Neuronal stem cell (in vitro differentiated cells): Measurements from ENCODE around the gene TPI1.

Experiments used
- DNase-seq: peaks from one replicate; pipeline ENCODE4 v3.0.0-alpha.2; 2013; ENCODE audit warnings: low spot score
- H2AFZ ChIP-seq: one replicate; pipeline ENCODE4 v1.6.1; 2013; ENCODE audit warnings: mild to moderate bottlenecking, low read length, inconsistent platforms
- H2AK5ac ChIP-seq: 2 replicates; pipeline ENCODE4 v1.6.1; 2013; ENCODE audit warnings: low read depth, mild to moderate bottlenecking, inconsistent platforms, low read length, moderate library complexity, mixed read lengths
- H2BK120ac ChIP-seq: 2 replicates; pipeline ENCODE4 v1.6.1; 2013; ENCODE audit warnings: low read depth, mild to moderate bottlenecking, inconsistent platforms, low read length, moderate library complexity, mixed read lengths
- H2BK12ac ChIP-seq: one replicate; pipeline ENCODE4 v1.6.1; 2013; ENCODE audit warnings: low read length, inconsistent platforms
- H2BK15ac ChIP-seq: 2 replicates; pipeline ENCODE4 v1.6.1; 2013; ENCODE audit warnings: mild to moderate bottlenecking, low read length, inconsistent platforms, mixed read lengths
- H2BK5ac ChIP-seq: one replicate; pipeline ENCODE4 v1.6.1; 2013; ENCODE audit warnings: inconsistent platforms, mild to moderate bottlenecking, low read length, moderate library complexity
- H3K14ac ChIP-seq: one replicate; pipeline ENCODE4 v1.6.1; 2013; ENCODE audit warnings: low read length, inconsistent platforms
- H3K18ac ChIP-seq: 2 replicates; pipeline ENCODE4 v1.6.1; 2013; ENCODE audit warnings: low read length, inconsistent platforms
- H3K23ac ChIP-seq: 2 replicates; pipeline ENCODE4 v1.6.1; 2013; ENCODE audit warnings: low read depth, mild to moderate bottlenecking, mixed read lengths, low read length, inconsistent platforms; ENCODE audit not compliant: poor library complexity
- H3K27ac ChIP-seq: replicated peaks from 3 replicates; pipeline ENCODE4 v1.5.1; 2013; ENCODE audit warnings: low read length, inconsistent platforms
- H3K27me3 ChIP-seq, 3 experiments: 2 replicates each; pipeline ENCODE4 v1.6.1; 2013; ENCODE audit warnings: low read length in 3 of 3, mild to moderate bottlenecking in 2 of 3, inconsistent platforms in 1 of 3, low read depth in 1 of 3, mixed read lengths in 1 of 3, moderate library complexity in 1 of 3; ENCODE audit not compliant: control insufficient read depth in 3 of 3, insufficient read depth in 3 of 3
- H3K36me3 ChIP-seq, 2 donors: replicated peaks in 1 of 2; 2 replicates each; pipeline ENCODE4 v1.6.1; 2013; ENCODE audit warnings: low read length in 2 of 2; ENCODE audit not compliant: control insufficient read depth in 2 of 2, insufficient read depth in 2 of 2
- H3K4ac ChIP-seq: 2 replicates; pipeline ENCODE4 v1.6.1; 2013; ENCODE audit warnings: inconsistent platforms, mild to moderate bottlenecking, low read length, moderate library complexity
- H3K4me1 ChIP-seq, 2 donors: 1 replicate in 1 of 2; 2 replicates in 1 of 2; pipeline ENCODE4 v1.6.1; 2013; ENCODE audit warnings: low read length in 2 of 2, low read depth in 1 of 2; ENCODE audit not compliant: control insufficient read depth in 2 of 2, insufficient read depth in 1 of 2
- H3K4me2 ChIP-seq: one replicate; pipeline ENCODE4 v1.6.1; 2013; ENCODE audit warnings: mild to moderate bottlenecking, low read length, inconsistent platforms; ENCODE audit not compliant: insufficient read depth, poor library complexity, severe bottlenecking
- H3K4me3 ChIP-seq, 2 donors: 2 replicates each; pipeline ENCODE4 v1.5.1; 2013; ENCODE audit warnings: low read length in 2 of 2, mild to moderate bottlenecking in 2 of 2, inconsistent platforms in 1 of 2, moderate library complexity in 1 of 2
- H3K79me1 ChIP-seq: one replicate; pipeline ENCODE4 v1.6.1; 2013; ENCODE audit warnings: low read depth, mild to moderate bottlenecking, inconsistent platforms, low read length, moderate library complexity
- H3K9ac ChIP-seq: one replicate; pipeline ENCODE4 v1.6.1; 2013; ENCODE audit warnings: mild to moderate bottlenecking, low read depth, low read length, inconsistent platforms; ENCODE audit not compliant: poor library complexity
- H3K9me3 ChIP-seq, 2 donors: replicated peaks in 1 of 2; 2 replicates each; pipeline versions ENCODE3 to v1.6.1; 2013; ENCODE audit warnings: low read length in 2 of 2, mild to moderate bottlenecking in 2 of 2, inconsistent platforms in 1 of 2, low read depth in 1 of 2, mixed read lengths in 1 of 2, moderate library complexity in 1 of 2; ENCODE audit not compliant: control insufficient read depth in 2 of 2, insufficient read depth in 1 of 2
- H4K8ac ChIP-seq: one replicate; pipeline ENCODE4 v1.6.1; 2013; ENCODE audit warnings: low read depth, mild to moderate bottlenecking, inconsistent platforms, low read length, moderate library complexity
- H4K91ac ChIP-seq: one replicate; pipeline ENCODE4 v1.6.1; 2013; ENCODE audit warnings: low read length, low read depth, mild to moderate bottlenecking, inconsistent platforms; ENCODE audit not compliant: poor library complexity
- WGBS, 2 donors: extraction: QIAGEN DNeasy Blood & Tissue Kit; methylation state at CpG; one replicate each; pipeline ENCODE4 v1.1.7; 2013; ENCODE audit warnings: missing lambda C conversion rate in 2 of 2, mixed read lengths in 1 of 2; ENCODE audit not compliant: insufficient read length in 2 of 2, insufficient replicate concordance in 1 of 2; ENCODE audit errors: extremely low coverage in 2 of 2; 5-methylcytosine and 5-hydroxymethylcytosine counted together

TPI1 gene

DNA sequence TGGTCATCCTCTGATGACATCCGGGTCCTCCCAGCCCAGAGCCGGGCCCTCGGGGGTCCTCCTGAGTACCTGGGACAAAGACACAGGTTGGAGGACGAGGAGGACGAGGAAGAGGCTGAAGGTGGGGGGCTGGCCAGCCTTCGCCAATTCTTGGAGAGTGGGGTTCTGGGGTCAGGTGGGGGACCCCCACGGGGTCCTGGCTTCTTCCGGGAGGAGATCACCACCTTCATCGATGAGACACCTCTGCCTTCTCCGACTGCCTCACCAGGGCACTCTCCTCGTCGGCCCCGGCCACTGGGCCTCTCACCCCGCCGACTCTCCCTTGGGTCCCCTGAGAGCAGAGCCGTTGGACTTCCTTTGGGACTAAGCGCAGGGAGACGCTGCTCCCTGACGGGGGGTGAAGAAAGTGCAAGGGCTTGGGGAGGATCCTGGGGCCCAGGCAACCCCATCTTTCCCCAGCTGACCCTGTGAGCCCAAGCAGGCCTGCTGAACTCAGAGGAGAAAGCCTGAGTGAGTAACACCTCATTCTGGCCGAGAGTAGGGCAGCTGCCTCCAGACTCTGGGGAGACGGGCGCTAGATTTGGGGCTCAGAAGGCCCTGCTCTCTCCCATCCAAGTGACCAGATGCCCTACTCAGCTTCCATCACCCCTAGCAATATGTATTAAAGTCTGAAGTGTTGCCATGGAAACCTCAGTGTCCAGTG lies 40.4 kb upstream of the TPI1 start:
- Histone ChIP-seq H3K27ac (peak overlapping the region; percentile 83), H3K27me3 (no peaks in the 10 kb centered on the region), H4K8ac (no peak overlapping the region), H3K4ac (peak overlapping the region; percentile 71), H3K18ac (peak overlapping the region; percentile 63), H3K4me1 (peaks cover 20 to 33% of the 10 kb centered on the region in 2 donors), H3K4me2 (peak overlapping the region; percentile 38), H3K23ac (no peak overlapping the region), H2AFZ (no peak overlapping the region), H2AK5ac (peak overlapping the region; percentile 96), H3K79me1 (peaks cover 36% of the 10 kb centered on the region), H2BK120ac (no peak overlapping the region), H3K14ac (no peak overlapping the region), H2BK15ac (peak overlapping the region; percentile 82), H3K4me3 (no peak overlapping the region), H3K36me3 (peaks cover 23 to 25% of the 10 kb centered on the region in 2 donors), H3K9me3 (peaks cover 0 to 3% of the 10 kb centered on the region in 2 donors), H3K9ac (peak overlapping the region; percentile 64), H2BK12ac (peak overlapping the region; percentile 75), H4K91ac (no peak overlapping the region), H2BK5ac (peak overlapping the region; percentile 75)
- WGBS, 2 donors = no CpG with 5 or more reads among the region's 22 CpGs
- no peak for DNase-seq

DNA sequence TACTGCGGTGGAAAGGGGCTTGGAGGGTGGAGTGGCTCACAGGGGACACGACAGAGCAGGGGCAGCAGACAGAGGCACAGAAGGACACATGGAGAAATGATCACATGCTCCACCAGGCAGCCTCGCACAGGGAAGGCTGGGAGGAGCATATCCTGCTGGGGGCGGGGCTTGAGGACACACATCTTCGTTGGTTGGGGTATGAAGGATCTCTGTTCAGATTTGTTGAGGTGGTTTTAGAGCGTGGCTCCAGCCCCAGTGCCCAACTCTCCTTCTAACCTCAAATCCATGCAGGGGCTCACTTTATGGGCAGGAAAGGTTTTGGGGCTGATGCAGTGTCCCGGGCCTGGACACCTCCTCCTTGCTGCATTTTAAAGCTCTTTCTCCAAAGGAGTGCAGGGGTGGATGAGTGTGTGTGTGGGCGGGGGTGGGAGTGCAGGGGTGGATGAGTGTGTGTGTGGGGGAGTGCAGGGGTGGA lies 39.9 kb upstream of the TPI1 start:
- peak overlapping the region; percentile 60 for H2AFZ ChIP-seq
- peak; percentile 83 for DNase-seq
- no peak overlapping the region for H3K9ac ChIP-seq
- H3K14ac ChIP-seq = no peak overlapping the region
- H2AK5ac ChIP-seq = peak overlapping the region; percentile 96
- no peak overlapping the region for H2BK120ac ChIP-seq
- no CpG with 5 or more reads among the region's 8 CpGs for WGBS, 2 donors
- peak overlapping the region; percentile 83 for H3K27ac ChIP-seq
- no peak overlapping the region for H4K91ac ChIP-seq
- no peak overlapping the region for H3K23ac ChIP-seq
- peak overlapping the region; percentile 38 for H3K4me2 ChIP-seq
- H3K9me3 ChIP-seq = peaks cover 0 to 3% of the 10 kb centered on the region in 2 donors
- peaks cover 16 to 28% of the 10 kb centered on the region in 2 donors for H3K4me1 ChIP-seq
- H3K36me3 ChIP-seq = peaks cover 29% of the 10 kb centered on the region in 2 donors
- peak overlapping the region; percentile 71 for H3K4ac ChIP-seq
- peak overlapping the region; percentile 75 for H2BK12ac ChIP-seq
- peak overlapping the region in 1 of 2 donors; percentile 25 for H3K4me3 ChIP-seq
- H2BK15ac ChIP-seq = peak overlapping the region; percentile 82
- peaks cover 36% of the 10 kb centered on the region for H3K79me1 ChIP-seq
- peak overlapping the region; percentile 63 for H3K18ac ChIP-seq
- no peak overlapping the region for H4K8ac ChIP-seq
- no peak overlapping the region for H2BK5ac ChIP-seq
- H3K27me3 ChIP-seq = no peaks in the 10 kb centered on the region

- H3K4me3 ChIP-seq = peak within 1 kb of the TSS; percentile 87 to 99
- peak within 1 kb of the TSS; percentile 98 for H3K23ac ChIP-seq
- H2BK12ac ChIP-seq = peak within 1 kb of the TSS; percentile 82
- peak within 1 kb of the TSS; percentile 98 for H3K9ac ChIP-seq
- no peak for DNase-seq
- H2BK15ac ChIP-seq = peak within 1 kb of the TSS; percentile 82
- peak within 1 kb of the TSS; percentile 61 for H2AFZ ChIP-seq
- peak within 1 kb of the TSS; percentile 77 for H3K4me2 ChIP-seq
- H2AK5ac ChIP-seq = peak within 1 kb of the TSS; percentile 99
- H3K14ac ChIP-seq = peak within 1 kb of the TSS; percentile 99
- H3K36me3 ChIP-seq = peaks cover 29 to 31% of the 10 kb centered on the region in 2 donors
- peaks cover 36% of the 10 kb centered on the region for H3K79me1 ChIP-seq
- peak within 1 kb of the TSS; percentile 91 for H3K27ac ChIP-seq
- peak within 1 kb of the TSS; percentile 83 for H2BK5ac ChIP-seq
- H3K4me1 ChIP-seq = peaks cover 16 to 22% of the 10 kb centered on the region in 2 donors
- H3K4ac ChIP-seq = peak within 1 kb of the TSS; percentile 94
- H2BK120ac ChIP-seq = peak within 1 kb of the TSS; percentile 89
- peak within 1 kb of the TSS; percentile 89 for H4K91ac ChIP-seq
- WGBS, 2 donors = no CpG with 5 or more reads among the region's 60 CpGs
- peak within 1 kb of the TSS; percentile 48 for H4K8ac ChIP-seq
- peaks cover 0 to 3% of the 10 kb centered on the region in 2 donors for H3K9me3 ChIP-seq
- no peaks in the 10 kb centered on the region for H3K27me3 ChIP-seq
- peak within 1 kb of the TSS; percentile 95 for H3K18ac ChIP-seq
Measured at GRCh38 chr12:6827982-6828780, 39.1 kb upstream of the TPI1 start, which contains the start of gene P3H3. P3H3 (plus strand) TSS chr12:6828407; CDS start chr12:6828441, 34 bp downstream.
